HG03460 (cell line): ENCODE data around the gene CALHM3.
"Not testable (repeated sequence)": the region's sequence is repeated elsewhere in the genome, so short reads cannot be mapped to it uniquely, and the experiment has no call there.

Experiments used
- ATAC-seq: cut with Tn5 transposase; IDR thresholded peaks from one replicate; pipeline ENCODE4 v1.9.1; 2021; ENCODE audit not compliant: unreplicated experiment

The CALHM3 gene

GRCh38 chr10:103502849-103503660, 24.0 kb upstream of the CALHM3 start:
- ATAC-seq: no peak

GRCh38 chr10:103501186-103501585, 22.1 kb upstream of the CALHM3 start:
- ATAC-seq: no peak

GRCh38 chr10:103500481-103500880, 21.4 kb upstream of the CALHM3 start:
- no peak for ATAC-seq

- no peak for ATAC-seq
These were observed 20.8 kb upstream of the CALHM3 start for GRCh38 chr10:103499881-103500280.

GRCh38 chr10:103498936-103499638, 20.0 kb upstream of the CALHM3 start:
- no peak for ATAC-seq

- ATAC-seq: no peak
These were observed 18.3 kb upstream of the CALHM3 start for GRCh38 chr10:103497161-103497915.

- ATAC-seq: no peak
These were observed 16.3 kb upstream of the CALHM3 start for GRCh38 chr10:103495321-103495720.

GRCh38 chr10:103493916-103494877, 15.2 kb upstream of the CALHM3 start:
- ATAC-seq: no peak

- no peak for ATAC-seq
These were observed 14.4 kb upstream of the CALHM3 start, which contains the start of gene NEURL1 for GRCh38 chr10:103493362-103493915. TSS of gene NEURL1 (plus strand) at chr10:103493705. CDS start at chr10:103494388, 683 bp downstream.

GRCh38 chr10:103492655-103493261, 13.7 kb upstream of the CALHM3 start:
- no peak for ATAC-seq

- no peak for ATAC-seq
These were observed 12.8 kb upstream of the CALHM3 start for GRCh38 chr10:103491729-103492364.

- no peak for ATAC-seq
These were observed 11.9 kb upstream of the CALHM3 start for GRCh38 chr10:103490986-103491314.

GRCh38 chr10:103487410-103487708, 8.3 kb upstream of the CALHM3 start:
- no peak for ATAC-seq

- ATAC-seq: not testable (repeated sequence)
These were observed 7.8 kb upstream of the CALHM3 start for GRCh38 chr10:103486635-103487409.

- peak; percentile 60 for ATAC-seq
These were observed 3.0 kb upstream of the CALHM3 start for GRCh38 chr10:103481974-103482531.

- ATAC-seq: no peak
These were observed 1.5 kb upstream of the CALHM3 start for GRCh38 chr10:103480521-103480920.

- ATAC-seq: no peak
These were observed 369 bp downstream of the CALHM3 start for GRCh38 chr10:103478671-103479070.

GRCh38 chr10:103476046-103476768, 2.8 kb downstream of the CALHM3 start:
- ATAC-seq: peak; percentile 44
